ENCODE measurements around the gene RAVER2. TPM values are rescaled to one million over a fixed set of nuclear protein-coding genes. Genes with fewer than 3 reads are reported as not detected.

The RAVER2 gene
- total and polyA plus RNA-seq, 2 donors (not counting 3 experiments of a cell fraction or from before 2014, with no cell fraction given), result 6.0 to 13.9 TPM

DNA sequence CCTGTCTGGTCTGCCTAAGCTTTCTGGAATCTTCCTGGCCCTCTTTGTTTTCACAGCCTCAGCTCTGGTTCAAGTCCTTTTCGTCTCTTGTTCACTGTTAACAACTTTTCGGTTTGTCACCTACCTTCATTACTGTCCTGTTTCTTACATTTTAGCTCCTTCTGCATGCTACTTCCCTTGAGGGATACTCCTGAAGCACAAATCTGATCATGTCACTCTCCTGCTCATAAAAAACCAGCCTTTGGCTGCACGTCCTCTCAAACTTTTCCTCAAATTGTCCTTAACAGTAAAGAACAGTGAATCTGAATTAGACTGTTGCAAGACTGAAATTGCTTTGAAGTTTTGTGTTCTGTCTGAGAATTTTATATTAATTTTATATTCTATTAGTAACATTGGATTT lies 3.3 kb downstream of the RAVER2 start:
- Histone ChIP-seq H2AFZ (ENCODE audit: low read depth, low read length) (no peak overlapping the region), H3K4me1 (ENCODE audit: control insufficient read depth, extremely low read depth, insufficient read depth, low read length) (peaks cover 6% of the 10 kb centered on the region), H3K9me3 (replicated peaks; ENCODE audit: control insufficient read depth, insufficient read depth, low read length) (no peaks in the 10 kb centered on the region), H3K4me3 (replicated peaks in 1 of 3; ENCODE audit: insufficient read depth in 1 of 3, low read depth in 1 of 3, low read length in 3 of 3) (no peak overlapping the region), H4K20me1 (replicated peaks; ENCODE audit: control insufficient read depth, extremely low read depth, insufficient read depth, low read length) (no peaks in the 10 kb centered on the region), H3K27me3 (ENCODE audit: control insufficient read depth in 2 of 2, insufficient read depth in 2 of 2, low read length in 2 of 2) (no peaks in the 10 kb centered on the region), H3K4me2 (ENCODE audit: insufficient read depth, low read length) (no peak overlapping the region), H3K36me3 (ENCODE audit: control insufficient read depth in 2 of 2, extremely low read depth in 1 of 2, insufficient read depth in 2 of 2, low read length in 2 of 2) (no peaks in the 10 kb centered on the region), H3K27ac (ENCODE audit: insufficient read depth, low read depth, low read length) (no peak overlapping the region), H3K79me2 (ENCODE audit: control insufficient read depth, insufficient read depth, low read length) (peaks cover 2% of the 10 kb centered on the region), H3K9me1 (replicated peaks; ENCODE audit: control insufficient read depth, extremely low read depth, insufficient read depth, low read length) (no peaks in the 10 kb centered on the region), H3K9ac (replicated peaks; ENCODE audit: extremely low read depth, insufficient read depth, low read length) (no peak overlapping the region)
- POLR2A ChIA-PET, result no interaction called here
- dilution Hi-C loops (cut with MboI; ENCODE audit: extremely low pct_ligation_motif_present, low sequenced_read_pairs) (no loop called here), intact Hi-C loops (cut with micrococcal nuclease) (loop anchor here (5.0 kb wide), 2 partner anchors 319 to 481 kb away; no protein-coding TSS in a partner anchor)
- CTCF ChIA-PET, result no interaction called here
- no peak for TF ChIP-seq GATA2 (IDR thresholded peaks at IDR 0.05; ENCODE audit: insufficient read depth, insufficient read length, low read depth, low read length)
- TF ChIP-seq POLR2AphosphoS5 (IDR thresholded peaks at IDR 0.05; ENCODE audit: insufficient read depth, low read depth, low read length), result no peak
- TF ChIP-seq MYC (IDR thresholded peaks at IDR 0.05; ENCODE audit: low read depth, low read length), result no peak
- TF ChIP-seq FOS (IDR thresholded peaks at IDR 0.05; ENCODE audit: borderline replicate concordance, insufficient read depth, low read length), result no peak
- TF ChIP-seq POLR2A (IDR thresholded peaks at IDR 0.05; ENCODE audit: low read depth, low read length), result no peak
- no peak for TF ChIP-seq JUN (IDR thresholded peaks at IDR 0.05; ENCODE audit: borderline replicate concordance, insufficient read depth, insufficient read length, low read depth)
- no peak for TF ChIP-seq EZH2 (IDR thresholded peaks at IDR 0.05; ENCODE audit: borderline replicate concordance, low read depth, low read length, severe bottlenecking)
- TF ChIP-seq, protein P1, sequence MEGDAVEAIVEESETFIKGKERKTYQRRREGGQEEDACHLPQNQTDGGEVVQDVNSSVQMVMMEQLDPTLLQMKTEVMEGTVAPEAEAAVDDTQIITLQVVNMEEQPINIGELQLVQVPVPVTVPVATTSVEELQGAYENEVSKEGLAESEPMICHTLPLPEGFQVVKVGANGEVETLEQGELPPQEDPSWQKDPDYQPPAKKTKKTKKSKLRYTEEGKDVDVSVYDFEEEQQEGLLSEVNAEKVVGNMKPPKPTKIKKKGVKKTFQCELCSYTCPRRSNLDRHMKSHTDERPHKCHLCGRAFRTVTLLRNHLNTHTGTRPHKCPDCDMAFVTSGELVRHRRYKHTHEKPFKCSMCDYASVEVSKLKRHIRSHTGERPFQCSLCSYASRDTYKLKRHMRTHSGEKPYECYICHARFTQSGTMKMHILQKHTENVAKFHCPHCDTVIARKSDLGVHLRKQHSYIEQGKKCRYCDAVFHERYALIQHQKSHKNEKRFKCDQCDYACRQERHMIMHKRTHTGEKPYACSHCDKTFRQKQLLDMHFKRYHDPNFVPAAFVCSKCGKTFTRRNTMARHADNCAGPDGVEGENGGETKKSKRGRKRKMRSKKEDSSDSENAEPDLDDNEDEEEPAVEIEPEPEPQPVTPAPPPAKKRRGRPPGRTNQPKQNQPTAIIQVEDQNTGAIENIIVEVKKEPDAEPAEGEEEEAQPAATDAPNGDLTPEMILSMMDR (IDR thresholded peaks at IDR 0.05; ENCODE audit: extremely low read depth in 1 of 2, insufficient read depth in 1 of 2, low read depth in 1 of 2, low read length in 2 of 2), result no peak
- TF ChIP-seq, protein P2, sequence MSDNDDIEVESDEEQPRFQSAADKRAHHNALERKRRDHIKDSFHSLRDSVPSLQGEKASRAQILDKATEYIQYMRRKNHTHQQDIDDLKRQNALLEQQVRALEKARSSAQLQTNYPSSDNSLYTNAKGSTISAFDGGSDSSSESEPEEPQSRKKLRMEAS (IDR thresholded peaks at IDR 0.05; ENCODE audit: insufficient read depth, insufficient read length), result no peak
- FAIRE-seq (no peak), DNase-seq (ENCODE audit: low read depth, low spot score) (no peak)
- no TSS peak for BruUV-seq (replicated peaks)
